Measurements from ENCODE around the gene TSC1. TPM values are rescaled to one million over a fixed set of nuclear protein-coding genes. Genes with fewer than 3 reads are reported as not detected.

TSC1 gene
- total and polyA plus RNA-seq, 10 of the 15 experiments (the other 5 are each of a cell fraction or from before 2014, with no cell fraction given), result 4.0 to 48.0 (median 14.9) TPM

GRCh38 chr9:132989014-132989310 lies 44.5 kb upstream of the TSC1 start:
- BruUV-seq (replicated peaks), result no TSS peak
- ChIA-PET CTCF (no interaction called here), POLR2A (no interaction called here), SMC1A (ENCODE audit: uncharacterized antibody, unreplicated experiment) (no interaction called here), RAD21 (ENCODE audit: unreplicated experiment) (no interaction called here)
- in situ Hi-C loops (cut with MboI) (no loop called here), intact Hi-C loops (cut with micrococcal nuclease; ENCODE audit: unreplicated experiment) (no loop called here)
- Histone ChIP-seq H3K27me3 (replicated peaks in 1 of 2; ENCODE audit: control insufficient read depth in 2 of 2, insufficient read depth in 2 of 2, low read length in 1 of 2) (peaks cover 3 to 4% of the 10 kb centered on the region in 2 experiments; a peak in 3 of 4 replicates), H4K20me1 (ENCODE audit: control insufficient read depth, insufficient read depth) (no peaks in the 10 kb centered on the region), H2AFZ (ENCODE audit: control insufficient read depth, low read depth, low read length) (no peak overlapping the region), H3K4me2 (ENCODE audit: control insufficient read depth, insufficient read depth) (no peak overlapping the region), H3K4me1 (ENCODE audit: control insufficient read depth, insufficient read depth, low read length) (peaks cover 7% of the 10 kb centered on the region), H3K36me3 (ENCODE audit: control insufficient read depth in 2 of 2, insufficient read depth in 2 of 2, low read length in 1 of 2) (no peaks in the 10 kb centered on the region), H3K9ac (ENCODE audit: control insufficient read depth, insufficient read depth, low read length) (no peak overlapping the region), H3K79me2 (ENCODE audit: control insufficient read depth, insufficient read depth, low read length) (no peaks in the 10 kb centered on the region), H3K9me3 (replicated peaks; ENCODE audit: control insufficient read depth, insufficient read depth, low read length) (no peaks in the 10 kb centered on the region), H3K27ac (ENCODE audit: control insufficient read depth, insufficient read depth) (no peak overlapping the region), H3K4me3 (no peak overlapping the region)
- no peak for DNase-seq (ENCODE audit: low read depth, low spot score)
- ATAC-seq, result no peak
- 66% methylated on average over 12 of the region's 13 CpGs for WGBS (ENCODE audit: insufficient coverage, insufficient replicate concordance, low lambda C conversion rate, missing lambda C conversion rate)
- no peak for TF ChIP-seq NFIC (IDR thresholded peaks at IDR 0.05; ENCODE audit: low read depth, low read length)
- TF ChIP-seq SIN3A (IDR thresholded peaks at IDR 0.05; ENCODE audit: low read depth, low read length), result no peak
- TF ChIP-seq IRF4 (IDR thresholded peaks at IDR 0.05; ENCODE audit: low read depth, low read length), result no peak
- TF ChIP-seq BACH1 (IDR thresholded peaks at IDR 0.05; ENCODE audit: borderline replicate concordance), result no peak
- no peak for TF ChIP-seq POLR2AphosphoS5 (IDR thresholded peaks at IDR 0.05; ENCODE audit: low read length)
- TF ChIP-seq YBX1 (IDR thresholded peaks at IDR 0.05), result no peak
- no peak for TF ChIP-seq NRF1 (conservative IDR thresholded peaks at IDR 0.05; ENCODE audit: low read depth, low read length)
- no peak for TF ChIP-seq ASH2L (IDR thresholded peaks at IDR 0.05; ENCODE audit: borderline replicate concordance, low read depth)
- TF ChIP-seq TCF12 (IDR thresholded peaks at IDR 0.05; ENCODE audit: low read depth, low read length), result no peak
- TF ChIP-seq RCOR1 (conservative IDR thresholded peaks at IDR 0.05; ENCODE audit: low read depth, low read length), result no peak
- TF ChIP-seq ZNF274 (IDR thresholded peaks at IDR 0.05; ENCODE audit: insufficient read depth, insufficient read length), result no peak
- no peak for TF ChIP-seq IKZF1 (conservative IDR thresholded peaks at IDR 0.05)
- no peak for TF ChIP-seq POLR2AphosphoS2 (IDR thresholded peaks at IDR 0.05; ENCODE audit: low read depth, low read length)
- TF ChIP-seq BHLHE40 (IDR thresholded peaks at IDR 0.05; ENCODE audit: borderline replicate concordance in 1 of 2, low read depth in 2 of 2, low read length in 1 of 2), result no peak
- no peak for TF ChIP-seq MTA2 (IDR thresholded peaks at IDR 0.05; ENCODE audit: low read depth)
- FAIRE-seq, result no peak
